Hepatocyte (in vitro differentiated cells): ENCODE measurements around the gene MED29. TPM values are rescaled to one million over a fixed set of nuclear protein-coding genes. Genes with fewer than 3 reads are reported as not detected.

Experiments used
- DNase-seq: peaks from one replicate; pipeline ENCODE4 v3.0.0-alpha.2; 2016; ENCODE audit warnings: low spot score
- H2AFZ ChIP-seq: fragments of 200-600 bp; sonication (generic); 2 replicates; pipeline ENCODE4 v1.6.0; 2016; ENCODE audit warnings: antibody characterized with exemption, mild to moderate bottlenecking
- H3K27ac ChIP-seq: fragments of 200-600 bp; sonication (generic); 2 replicates; pipeline ENCODE4 v1.5.1; 2016; ENCODE audit warnings: mild to moderate bottlenecking
- H3K27me3 ChIP-seq: fragments of 200-600 bp; sonication (generic); 2 replicates; pipeline ENCODE4 v1.6.1; 2016
- H3K36me3 ChIP-seq: fragments of 200-600 bp; sonication (generic); replicated peaks from 2 replicates; pipeline ENCODE4 v1.5.1; 2016; ENCODE audit warnings: low read depth; ENCODE audit not compliant: insufficient read depth
- H3K4me1 ChIP-seq: fragments of 200-600 bp; sonication (generic); 2 replicates; pipeline ENCODE4 v1.5.1; 2016; ENCODE audit warnings: mild to moderate bottlenecking, moderate library complexity; ENCODE audit not compliant: insufficient read depth
- H3K4me2 ChIP-seq: fragments of 200-600 bp; sonication (generic); 2 replicates; pipeline ENCODE4 v1.6.0; 2016
- H3K4me3 ChIP-seq: fragments of 200-600 bp; sonication (generic); 2 replicates; pipeline ENCODE4 v1.5.1; 2016; ENCODE audit warnings: mild to moderate bottlenecking
- H3K79me2 ChIP-seq: fragments of 200-600 bp; sonication (generic); 2 replicates; pipeline ENCODE4 v1.6.0; 2017; ENCODE audit warnings: mild to moderate bottlenecking
- H3K9me2 ChIP-seq: fragments of 200-600 bp; sonication (generic); replicated peaks from 2 replicates; pipeline ENCODE4 v1.6.0; 2017; ENCODE audit warnings: mild to moderate bottlenecking; ENCODE audit not compliant: insufficient read depth
- H3K9me3 ChIP-seq: fragments of 200-600 bp; sonication (generic); 2 replicates; pipeline ENCODE4 v1.5.1; 2016; ENCODE audit warnings: low read depth, mild to moderate bottlenecking
- H4K20me1 ChIP-seq: fragments of 200-600 bp; sonication (generic); 2 replicates; pipeline ENCODE4 v1.6.0; 2016; ENCODE audit warnings: mild to moderate bottlenecking; ENCODE audit not compliant: insufficient read depth, poor library complexity, severe bottlenecking
- EZH2 ChIP-seq: fragments of 200-600 bp; sonication (generic); IDR thresholded peaks from 2 replicates; pipeline ENCODE4 v1.6.1; 2016; ENCODE audit warnings: antibody characterized with exemption, mild to moderate bottlenecking, borderline replicate concordance
- EZH2phosphoT487 ChIP-seq: fragments of 200-600 bp; sonication (generic); IDR thresholded peaks from one replicate; pipeline ENCODE4 v1.6.1; 2018; ENCODE audit warnings: antibody characterized with exemption, mild to moderate bottlenecking, low read depth, moderate library complexity; ENCODE audit not compliant: unreplicated experiment, severe bottlenecking
- WGBS: methylation state at CpG from one replicate; pipeline ENCODE4 v1.1.6; 2016; ENCODE audit warnings: low lambda C conversion rate; ENCODE audit errors: missing lambda C conversion rate; 5-methylcytosine and 5-hydroxymethylcytosine counted together
- polyA plus RNA-seq: library from polyadenylated mRNA; unstranded; fragments of >200 nt; fragmentation: Nextera tagmentation; extraction: Ambion mirVana; gene quantifications from 2 replicates; pipeline ENCODE4 v1.2.1, GENCODE V29; 2016
- total RNA-seq: library from RNA; depleted of rRNA; stranded (reverse); fragments of >200 nt; gene quantifications from 2 replicates; pipeline ENCODE4 v1.2.3, GENCODE V29; 2014
- TF ChIP-seq, protein P1 (sequence below): fragments of 200-600 bp; sonication (generic); IDR thresholded peaks from 2 replicates; pipeline ENCODE4 v1.5.1; 2016; ENCODE audit warnings: antibody characterized with exemption, mild to moderate bottlenecking; ENCODE audit not compliant: poor library complexity

Gene MED29
- total and polyA plus RNA-seq, 2 experiments from 2014 or later: 18.9 to 38.6 TPM

DNA sequence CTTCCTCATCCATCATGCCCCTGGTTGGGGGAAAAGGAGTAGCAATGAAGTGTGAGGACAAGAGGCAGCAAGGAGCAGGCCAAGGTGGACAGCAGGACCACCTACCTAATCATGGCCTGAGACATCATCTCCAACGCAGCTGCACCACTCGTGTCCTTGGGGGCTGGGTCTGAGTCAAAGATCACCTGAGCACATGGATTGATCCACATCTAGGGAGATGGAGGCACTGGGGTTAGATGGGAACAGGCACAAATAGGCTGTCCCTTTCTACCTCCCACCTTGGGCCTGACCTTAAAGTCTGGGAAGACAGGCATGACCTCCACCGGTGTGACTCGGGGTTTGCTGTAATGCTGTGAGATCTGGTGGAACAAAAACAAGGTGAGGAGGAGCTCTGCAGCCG is 2.5 kb upstream of the MED29 start:
- Histone ChIP-seq H3K9me3 (no peaks in the 10 kb centered on the region), H4K20me1 (no peaks in the 10 kb centered on the region), H3K27me3 (no peaks in the 10 kb centered on the region), H3K4me3 (no peak overlapping the region), H3K36me3 (no peaks in the 10 kb centered on the region), H3K9me2 (no peaks in the 10 kb centered on the region), H3K4me2 (no peak overlapping the region), H3K27ac (no peak overlapping the region), H3K4me1 (peaks cover 15% of the 10 kb centered on the region), H3K79me2 (peaks cover 37% of the 10 kb centered on the region), H2AFZ (no peak overlapping the region)
- no peak for TF ChIP-seq EZH2
- TF ChIP-seq, protein P1, sequence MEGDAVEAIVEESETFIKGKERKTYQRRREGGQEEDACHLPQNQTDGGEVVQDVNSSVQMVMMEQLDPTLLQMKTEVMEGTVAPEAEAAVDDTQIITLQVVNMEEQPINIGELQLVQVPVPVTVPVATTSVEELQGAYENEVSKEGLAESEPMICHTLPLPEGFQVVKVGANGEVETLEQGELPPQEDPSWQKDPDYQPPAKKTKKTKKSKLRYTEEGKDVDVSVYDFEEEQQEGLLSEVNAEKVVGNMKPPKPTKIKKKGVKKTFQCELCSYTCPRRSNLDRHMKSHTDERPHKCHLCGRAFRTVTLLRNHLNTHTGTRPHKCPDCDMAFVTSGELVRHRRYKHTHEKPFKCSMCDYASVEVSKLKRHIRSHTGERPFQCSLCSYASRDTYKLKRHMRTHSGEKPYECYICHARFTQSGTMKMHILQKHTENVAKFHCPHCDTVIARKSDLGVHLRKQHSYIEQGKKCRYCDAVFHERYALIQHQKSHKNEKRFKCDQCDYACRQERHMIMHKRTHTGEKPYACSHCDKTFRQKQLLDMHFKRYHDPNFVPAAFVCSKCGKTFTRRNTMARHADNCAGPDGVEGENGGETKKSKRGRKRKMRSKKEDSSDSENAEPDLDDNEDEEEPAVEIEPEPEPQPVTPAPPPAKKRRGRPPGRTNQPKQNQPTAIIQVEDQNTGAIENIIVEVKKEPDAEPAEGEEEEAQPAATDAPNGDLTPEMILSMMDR: no peak
- no peak for TF ChIP-seq EZH2phosphoT487
- WGBS: 96% methylated on average over 5 of the region's 5 CpGs
- no peak for DNase-seq

DNA sequence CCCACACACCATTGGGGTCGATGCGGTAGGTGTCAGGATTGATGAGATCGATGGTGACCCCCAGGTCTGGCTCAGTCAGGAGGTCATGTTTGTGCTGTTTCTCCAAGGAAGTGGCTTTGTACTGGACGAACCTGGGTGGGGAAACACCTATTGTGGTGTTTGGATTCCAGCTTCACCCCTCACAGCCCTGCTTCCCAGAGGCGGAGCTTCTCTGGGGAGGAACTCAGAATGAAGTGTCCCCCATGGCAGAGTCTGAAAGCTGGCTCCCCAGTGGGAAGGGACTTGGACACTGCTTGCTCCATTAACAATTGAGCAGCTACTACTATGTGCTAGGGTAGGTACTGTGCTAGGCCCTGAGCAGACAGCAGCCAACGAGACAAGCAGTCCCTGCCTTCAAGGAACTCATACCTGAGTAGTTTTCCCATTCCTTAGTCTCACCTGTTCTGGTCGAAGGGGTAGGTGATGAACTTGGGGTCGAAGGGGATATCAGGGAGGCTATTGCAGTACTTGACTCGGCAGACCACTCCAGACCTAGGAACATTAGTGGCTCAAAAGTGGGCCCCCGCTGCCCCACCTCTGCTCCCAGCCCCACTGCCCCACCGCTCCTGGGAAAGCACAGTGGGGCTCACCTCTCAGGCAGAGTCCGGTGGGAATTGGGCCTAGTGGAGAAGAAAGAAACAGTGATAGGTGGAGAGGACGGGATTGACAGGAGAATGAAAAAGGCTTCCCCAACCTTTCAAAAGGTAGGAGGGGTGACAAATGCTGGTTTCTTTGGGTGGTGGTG is 1.4 kb upstream of the MED29 start:
- Histone ChIP-seq H3K79me2 (peaks cover 38% of the 10 kb centered on the region), H3K27me3 (no peaks in the 10 kb centered on the region), H3K9me3 (no peaks in the 10 kb centered on the region), H3K4me2 (peak overlapping the region; percentile 91), H2AFZ (no peak overlapping the region), H3K4me3 (peak overlapping the region; percentile 42), H3K36me3 (no peaks in the 10 kb centered on the region), H3K27ac (peak overlapping the region; percentile 97), H3K4me1 (peaks cover 15% of the 10 kb centered on the region), H4K20me1 (no peaks in the 10 kb centered on the region), H3K9me2 (no peaks in the 10 kb centered on the region)
- no peak for DNase-seq
- 67% methylated on average over 13 of the region's 13 CpGs for WGBS
- TF ChIP-seq EZH2phosphoT487 (no peak), EZH2 (no peak)
- TF ChIP-seq, protein P1: no peak

DNA sequence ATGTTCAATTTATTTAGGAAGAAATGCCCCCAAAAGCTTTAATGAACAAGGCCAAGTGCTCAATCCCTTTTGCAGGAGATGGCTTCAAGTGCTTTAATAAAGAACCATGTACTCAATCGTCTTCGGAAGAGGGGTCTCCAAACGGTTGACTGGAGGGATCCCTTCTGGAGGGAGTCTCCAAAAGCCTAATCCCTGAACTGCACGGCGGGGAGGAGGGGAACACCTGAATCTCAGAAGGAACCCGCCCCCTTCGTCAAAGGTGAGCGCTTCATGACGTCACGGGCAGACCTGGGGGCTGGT is 777 bp upstream of the MED29 start:
- Histone ChIP-seq H2AFZ (peak overlapping the region; percentile 24), H3K4me1 (peaks cover 15% of the 10 kb centered on the region), H3K36me3 (no peaks in the 10 kb centered on the region), H3K9me3 (no peaks in the 10 kb centered on the region), H3K27me3 (no peaks in the 10 kb centered on the region), H4K20me1 (no peaks in the 10 kb centered on the region), H3K4me3 (peak overlapping the region; percentile 42), H3K4me2 (peak overlapping the region; percentile 91), H3K9me2 (no peaks in the 10 kb centered on the region), H3K27ac (peak overlapping the region; percentile 97), H3K79me2 (peaks cover 38% of the 10 kb centered on the region)
- peak; percentile 91 for DNase-seq
- TF ChIP-seq, protein P1: no peak
- TF ChIP-seq EZH2 (no peak), EZH2phosphoT487 (no peak)
- WGBS: 2% methylated on average over 10 of the region's 10 CpGs
